Heart left ventricle (tissue), 13 donors: ENCODE measurements around the gene POFUT2.

Experiments
- CTCF ChIP-seq, 12 donors: fragments of 200-600 bp; sonication (generic) in 4 of 12; IDR thresholded peaks; one replicate each; pipeline versions ENCODE4 v1.5.0 to v1.8.0; 2018 to 2022; ENCODE audit warnings: antibody characterized with exemption in 12 of 12, mild to moderate bottlenecking in 5 of 12
- POLR2A ChIP-seq, 2 donors: fragments of 450-650 bp; IDR thresholded peaks; one replicate each; pipeline ENCODE4 v1.6.1; 2017; ENCODE audit warnings: antibody characterized with exemption in 2 of 2, mild to moderate bottlenecking in 2 of 2, moderate library complexity in 2 of 2
- donor health status: ischemic (EF 13 %, LVEDD 7.1; RV severe dilation, severe dysfunction).
- donor health status: DM: no; HTN: yes; CAD: no.
- donor health status: DM: no; HTN: no; CAD: no.
- donor health status: ischemic (EF 25% LVEDD 6.9; RV normal size, moderate dysfunction).
- donor health status: ischemic (EF 25% LVEDD 5.7; RV mildly dilated, moderate dysfunction).
- donor health status: ischemic (EF 35%, LVEDD 5.7; RV mildly dilated, moderate dysfunction).
- donor health status: nonischemic (EF 11% LVEDD 7.7; RV severe dilation, severe dysfunction).
- donor health status: DM: yes; HTN: yes; CAD: no.
- donor health status: PGD.
- donor health status: ischemic (EF 29% LVEDD 5.4; RV normal size, mild dysfunction).
- donor health status: nonischemic (EF 23%, LVEDD 6.1; RV moderate dilation, normal function).

GRCh38 chr21:45296638-45297037, 8.9 kb upstream of the POFUT2 start:
- TF ChIP-seq CTCF (IDR thresholded peaks at IDR 0.05) (no peak), POLR2A (IDR thresholded peaks at IDR 0.05) (no peak)
